ENCODE data around the gene RBM44.
A peak's percentile ranks its signal among the peaks of the same experiment; 100 is the strongest.

RBM44 gene

DNA sequence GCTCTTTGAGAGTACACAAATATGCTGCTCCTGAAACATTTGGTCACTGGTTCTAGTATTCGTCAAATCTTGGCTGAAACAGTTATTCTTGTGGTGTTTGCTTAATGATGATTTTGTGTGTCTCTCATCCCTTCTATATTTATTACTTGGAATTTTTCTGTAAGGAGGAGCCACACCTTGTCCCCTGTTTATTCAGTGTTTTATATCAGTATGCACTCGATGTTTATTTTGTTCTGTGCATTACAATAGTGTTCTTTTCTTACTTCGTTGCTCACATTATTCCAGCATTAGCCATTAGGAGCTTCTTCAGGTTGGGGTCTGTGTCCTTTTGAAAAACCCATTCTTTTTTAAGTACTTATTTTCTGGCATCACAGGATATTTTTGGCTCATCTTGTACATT, 55.7 kb downstream of the RBM44 start:
- in situ Hi-C loops (cut with MboI; ENCODE audit: low sequenced_read_pairs): loop anchor here (10.0 kb wide), 1 partner anchor 411 kb away; no protein-coding TSS in a partner anchor
- DNase-seq (ENCODE audit: low spot score in 2 of 2): peak in 1 of 2 experiments; percentile 16
- Histone ChIP-seq H3K4me3 (no peak overlapping the region), H3K4me1 (peaks cover 20% of the 10 kb centered on the region), H3K27me3 (ENCODE audit: low read depth) (no peaks in the 10 kb centered on the region), H3K9me3 (no peaks in the 10 kb centered on the region), H3K36me3 (replicated peaks) (no peaks in the 10 kb centered on the region)

DNA sequence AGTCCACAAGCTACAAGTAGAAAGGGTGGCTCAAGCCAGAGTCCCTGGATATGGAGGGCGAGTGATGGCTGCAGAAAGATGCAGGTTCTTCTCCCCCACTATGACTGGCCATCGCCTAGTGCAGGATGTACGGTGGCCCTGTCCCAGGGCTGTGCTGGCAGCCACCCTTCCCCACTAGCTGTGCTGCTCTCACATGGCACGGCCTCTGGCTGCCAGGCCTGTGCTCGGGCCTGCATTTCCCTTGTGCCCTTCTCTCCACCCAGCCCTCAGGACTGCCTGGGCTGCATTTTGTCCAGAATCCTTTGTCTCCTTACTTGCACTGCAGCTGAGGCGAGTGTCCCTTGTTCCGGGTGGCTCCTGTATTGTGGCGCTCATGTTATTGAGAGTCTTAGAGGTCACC, 59.2 kb downstream of the RBM44 start:
- no peaks in the 10 kb centered on the region for H3K36me3 ChIP-seq (replicated peaks)

DNA sequence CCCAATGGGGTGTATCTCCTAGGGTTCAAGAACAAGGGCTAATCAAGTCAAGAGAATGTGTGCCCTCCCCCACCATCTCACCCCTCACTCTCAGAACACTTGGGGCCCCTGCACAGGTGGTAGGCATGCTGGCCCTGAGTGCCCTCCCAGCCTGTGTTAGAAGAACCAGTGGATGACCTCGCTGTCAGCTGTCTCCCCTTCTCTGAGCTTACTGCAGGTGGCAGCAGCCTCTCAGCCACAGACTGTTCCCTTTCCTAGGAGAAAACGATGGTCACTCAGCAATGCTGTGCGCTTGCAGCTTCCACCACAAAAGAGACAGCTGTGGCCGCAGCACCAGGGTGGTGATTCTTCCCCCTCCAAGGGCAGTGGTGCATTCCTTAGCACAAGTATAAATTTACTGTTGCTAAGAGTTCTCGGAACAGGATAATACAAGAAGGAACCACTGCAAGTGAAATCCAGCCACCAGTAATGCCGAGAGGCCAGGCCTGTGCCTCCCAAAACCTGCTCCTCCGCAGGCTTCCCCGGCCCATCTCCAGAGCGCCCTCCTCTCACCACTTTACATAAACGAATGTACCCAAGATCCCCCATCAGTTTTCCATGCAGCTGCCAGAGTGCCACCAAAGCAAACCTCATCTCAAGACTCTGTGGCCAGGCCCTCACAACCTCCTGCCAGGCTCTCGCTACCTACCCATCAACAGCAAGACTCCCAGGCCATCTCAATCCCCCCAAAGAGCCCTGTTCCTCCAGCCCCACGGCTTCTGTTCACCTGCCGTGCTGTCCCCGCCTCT, 59.9 kb downstream of the RBM44 start:
- H3K27me3 ChIP-seq (ENCODE audit: low read depth): no peaks in the 10 kb centered on the region
- peak; percentile 74 to 81 for DNase-seq (ENCODE audit: low spot score in 2 of 2)
- peak overlapping the region; percentile 42 for H3K4me3 ChIP-seq
- in situ Hi-C loops (cut with MboI; ENCODE audit: low sequenced_read_pairs): loop anchor here (10.0 kb wide), 1 partner anchor 406 kb away; no protein-coding TSS in a partner anchor
- no peaks in the 10 kb centered on the region for H3K36me3 ChIP-seq (replicated peaks)
- H3K9me3 ChIP-seq: no peaks in the 10 kb centered on the region
- peaks cover 33% of the 10 kb centered on the region for H3K4me1 ChIP-seq

More for the DNA sequence above, 59.2 kb downstream of the RBM44 start:
- in situ Hi-C loops (cut with MboI; ENCODE audit: low sequenced_read_pairs): loop anchor here (10.0 kb wide), 1 partner anchor 407 kb away; no protein-coding TSS in a partner anchor
- Histone ChIP-seq H3K4me1 (peaks cover 33% of the 10 kb centered on the region), H3K9me3 (no peaks in the 10 kb centered on the region), H3K4me3 (no peak overlapping the region), H3K27me3 (ENCODE audit: low read depth) (no peaks in the 10 kb centered on the region)
- no peak for DNase-seq (ENCODE audit: low spot score in 2 of 2)

DNA sequence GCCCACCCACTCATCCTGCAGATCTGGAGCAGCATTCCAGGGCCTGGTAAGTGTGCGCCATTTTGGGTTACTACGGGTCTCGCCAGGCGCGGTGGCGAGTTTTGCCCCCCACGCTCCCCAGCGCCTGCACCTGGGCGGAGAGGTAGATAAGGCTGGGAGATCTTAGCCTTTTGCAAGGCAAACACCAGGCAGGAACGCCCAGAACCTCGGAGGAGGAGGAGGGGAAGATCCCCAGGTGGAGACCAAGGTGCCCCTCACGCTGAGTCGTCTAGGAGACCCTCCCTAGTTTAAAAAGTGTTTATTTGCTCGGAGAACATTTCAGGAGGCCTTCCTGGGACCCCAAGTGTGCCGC, 60.5 kb downstream of the RBM44 start:
- no peaks in the 10 kb centered on the region for H3K9me3 ChIP-seq
- no peaks in the 10 kb centered on the region for H3K27me3 ChIP-seq (ENCODE audit: low read depth)
- H3K4me3 ChIP-seq: peak overlapping the region; percentile 42
- in situ Hi-C loops (cut with MboI; ENCODE audit: low sequenced_read_pairs): loop anchor here (10.0 kb wide), 1 partner anchor 406 kb away; no protein-coding TSS in a partner anchor
- no peaks in the 10 kb centered on the region for H3K36me3 ChIP-seq (replicated peaks)
- DNase-seq (ENCODE audit: low spot score in 2 of 2): no peak
- peaks cover 32% of the 10 kb centered on the region for H3K4me1 ChIP-seq

DNA sequence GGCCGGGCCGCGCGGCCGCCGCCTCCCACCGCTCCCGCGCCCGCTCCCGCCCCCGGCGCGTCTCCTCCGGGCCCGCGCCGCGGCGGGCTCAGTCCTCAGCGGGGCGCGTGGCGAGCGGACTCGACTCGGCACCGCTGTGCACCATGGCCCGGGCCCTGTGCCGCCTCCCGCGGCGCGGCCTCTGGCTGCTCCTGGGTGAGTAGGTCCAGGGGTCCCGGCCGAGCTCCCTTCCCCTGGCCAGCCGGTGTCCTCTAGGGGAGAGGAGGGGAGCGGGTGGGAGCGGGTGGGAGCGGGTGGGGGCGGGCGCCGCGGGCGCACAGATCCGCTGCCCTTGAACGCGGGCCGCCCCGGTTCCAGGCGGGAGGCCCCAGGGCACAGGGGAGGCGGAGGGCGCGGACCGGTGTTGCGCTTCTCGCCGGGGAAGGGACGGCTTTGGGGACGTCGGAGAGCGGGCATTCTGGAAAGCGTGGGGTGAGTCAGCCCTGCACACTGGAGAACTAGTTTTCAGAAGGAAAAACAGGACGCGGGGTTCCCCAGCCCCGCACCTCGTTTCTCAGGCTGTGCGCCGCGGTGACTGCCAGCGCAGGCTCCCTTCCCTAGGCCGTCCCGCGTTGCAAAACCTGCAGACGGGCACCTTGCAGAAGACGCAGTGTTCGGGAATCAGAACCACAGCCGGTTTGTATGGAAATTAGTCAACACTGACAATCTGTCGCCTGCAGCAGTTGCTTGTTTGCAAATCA, 61.1 kb downstream of the RBM44 start, which contains the start of gene RAMP1:
Gene RAMP1, plus strand, starts transcription at position 91 of the 740 bp plus-strand sequence. Its CDS starts 53 bp downstream, at position 144.
- no peaks in the 10 kb centered on the region for H3K27me3 ChIP-seq (ENCODE audit: low read depth)
- no peaks in the 10 kb centered on the region for H3K36me3 ChIP-seq (replicated peaks)
- peaks cover 26% of the 10 kb centered on the region for H3K4me1 ChIP-seq
- in situ Hi-C loops (cut with MboI; ENCODE audit: low sequenced_read_pairs): loop anchor here (10.0 kb wide), 1 partner anchor 405 kb away; no protein-coding TSS in a partner anchor
- peak within 1 kb of the TSS; percentile 42 for H3K4me3 ChIP-seq
- no peaks in the 10 kb centered on the region for H3K9me3 ChIP-seq
- peak in 1 of 2 experiments; percentile 59 for DNase-seq (ENCODE audit: low spot score in 2 of 2)

DNA sequence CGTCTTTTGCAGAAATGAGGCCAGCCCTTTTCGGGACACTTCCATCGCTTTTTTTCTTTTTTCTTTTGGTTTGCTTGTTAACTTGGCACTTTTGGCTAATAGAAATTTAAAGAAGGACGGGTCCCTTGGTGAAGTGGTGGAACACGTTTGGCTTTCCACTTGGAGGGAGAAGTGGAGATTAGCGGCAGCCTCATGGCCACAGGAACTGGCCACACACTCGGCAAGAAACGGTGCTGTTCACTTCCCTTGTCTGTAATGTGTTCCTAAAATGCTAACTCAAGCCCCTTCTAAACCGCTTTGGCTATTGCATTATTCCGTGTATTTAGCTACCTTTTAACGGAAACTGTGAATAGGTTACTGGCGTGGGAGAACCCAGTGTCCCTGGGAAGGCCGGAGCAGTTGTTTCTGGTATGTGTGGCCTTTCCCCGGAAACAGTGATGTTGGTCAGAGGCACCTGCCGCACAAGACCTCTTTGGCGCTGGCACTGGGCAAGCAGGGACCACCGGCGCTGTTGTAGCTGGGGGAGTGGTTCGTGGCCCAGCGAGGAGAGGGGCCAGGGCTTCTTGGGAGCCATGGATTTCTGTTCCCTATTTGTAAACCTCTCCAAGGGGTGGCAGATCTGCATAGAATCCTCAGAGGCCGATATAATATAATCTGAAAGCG, 61.8 kb downstream of the RBM44 start:
- H3K27me3 ChIP-seq (ENCODE audit: low read depth): no peaks in the 10 kb centered on the region
- DNase-seq (ENCODE audit: low spot score in 2 of 2): no peak
- in situ Hi-C loops (cut with MboI; ENCODE audit: low sequenced_read_pairs): no loop called here
- H3K4me3 ChIP-seq: peak overlapping the region; percentile 42
- no peaks in the 10 kb centered on the region for H3K36me3 ChIP-seq (replicated peaks)
- H3K9me3 ChIP-seq: no peaks in the 10 kb centered on the region
- H3K4me1 ChIP-seq: peaks cover 21% of the 10 kb centered on the region

DNA sequence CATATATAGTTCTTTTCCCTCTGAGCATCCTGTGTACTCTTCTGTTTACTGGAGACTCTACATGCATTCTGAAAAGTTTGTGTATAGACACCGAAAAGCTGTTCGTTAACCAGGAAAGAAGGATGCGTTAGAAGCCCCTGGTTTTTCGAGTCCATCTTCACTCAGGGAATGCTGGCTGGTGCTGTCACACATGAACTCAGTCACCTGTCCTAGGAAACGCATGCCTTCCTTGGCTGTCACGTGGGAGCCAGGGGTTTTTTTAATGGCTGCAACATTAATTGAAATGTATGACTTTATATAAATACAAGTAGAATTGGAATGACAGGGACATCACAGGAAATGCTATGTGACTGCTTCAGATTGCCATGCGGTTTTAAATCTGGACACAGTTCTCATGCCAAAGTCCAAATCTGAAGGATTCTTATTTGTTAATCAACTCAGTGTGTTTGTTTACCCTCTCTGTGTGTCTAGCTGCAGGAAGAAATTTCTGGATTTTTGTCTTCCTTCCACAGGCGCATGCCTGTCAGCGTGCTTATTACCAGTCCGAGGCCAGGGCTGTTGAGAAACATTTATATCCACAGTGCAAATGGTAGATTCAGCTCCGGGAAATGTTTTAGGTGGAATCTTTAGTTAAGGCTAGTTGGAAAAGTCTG, 63.4 kb downstream of the RBM44 start:
- H3K4me1 ChIP-seq: peaks cover 21% of the 10 kb centered on the region
- H3K36me3 ChIP-seq (replicated peaks): no peaks in the 10 kb centered on the region
- no peak for DNase-seq (ENCODE audit: low spot score in 2 of 2)
- no peaks in the 10 kb centered on the region for H3K27me3 ChIP-seq (ENCODE audit: low read depth)
- no peaks in the 10 kb centered on the region for H3K9me3 ChIP-seq
- no peak overlapping the region for H3K4me3 ChIP-seq
- in situ Hi-C loops (cut with MboI; ENCODE audit: low sequenced_read_pairs): no loop called here

DNA sequence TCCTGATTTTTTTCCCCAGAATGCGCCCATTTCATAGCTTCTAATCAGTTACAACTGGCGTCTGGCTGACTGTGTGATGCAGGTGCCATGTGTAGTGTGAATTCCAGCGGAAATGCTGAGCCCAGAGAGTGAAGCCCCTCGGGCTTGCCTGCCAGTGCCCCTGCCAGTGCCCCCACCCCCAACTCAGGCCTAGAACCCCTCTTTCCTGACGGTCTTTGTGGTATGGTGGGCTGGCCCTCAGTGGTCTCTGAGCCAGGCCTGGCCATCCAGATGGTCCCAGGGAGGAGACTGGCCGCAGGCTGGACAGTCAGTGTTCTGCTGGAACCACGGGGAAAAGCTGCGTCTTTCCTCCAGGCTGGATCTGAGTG, 63.9 kb downstream of the RBM44 start:
- in situ Hi-C loops (cut with MboI; ENCODE audit: low sequenced_read_pairs): no loop called here
- no peaks in the 10 kb centered on the region for H3K9me3 ChIP-seq
- no peak for DNase-seq (ENCODE audit: low spot score in 2 of 2)
- H3K36me3 ChIP-seq (replicated peaks): no peaks in the 10 kb centered on the region
- H3K4me1 ChIP-seq: peaks cover 21% of the 10 kb centered on the region
- no peaks in the 10 kb centered on the region for H3K27me3 ChIP-seq (ENCODE audit: low read depth)
- H3K4me3 ChIP-seq: no peak overlapping the region

DNA sequence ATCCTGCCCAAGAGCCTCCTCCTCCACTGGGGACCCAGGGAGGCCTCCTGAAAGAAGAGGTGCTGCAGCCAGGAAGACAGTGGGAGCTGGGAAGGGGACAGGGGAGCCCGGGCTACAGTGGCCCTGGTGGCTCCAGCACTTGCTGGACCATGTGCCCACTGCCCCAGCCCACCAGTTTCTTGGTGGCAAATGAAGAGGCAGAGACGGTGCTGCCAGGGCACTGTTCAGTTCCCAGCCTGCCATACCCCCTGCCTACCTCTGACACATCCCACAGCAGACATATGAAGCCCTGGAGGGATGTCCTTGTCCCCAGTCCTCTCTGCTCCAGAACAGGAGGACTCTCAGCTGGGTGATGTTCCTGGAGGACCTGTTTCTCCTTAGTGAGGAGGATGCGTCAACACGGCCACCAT, 64.5 kb downstream of the RBM44 start:
- Histone ChIP-seq H3K9me3 (no peaks in the 10 kb centered on the region), H3K27me3 (ENCODE audit: low read depth) (no peaks in the 10 kb centered on the region), H3K4me3 (no peak overlapping the region), H3K4me1 (peaks cover 21% of the 10 kb centered on the region), H3K36me3 (replicated peaks) (no peaks in the 10 kb centered on the region)
- in situ Hi-C loops (cut with MboI; ENCODE audit: low sequenced_read_pairs): no loop called here
- no peak for DNase-seq (ENCODE audit: low spot score in 2 of 2)

DNA sequence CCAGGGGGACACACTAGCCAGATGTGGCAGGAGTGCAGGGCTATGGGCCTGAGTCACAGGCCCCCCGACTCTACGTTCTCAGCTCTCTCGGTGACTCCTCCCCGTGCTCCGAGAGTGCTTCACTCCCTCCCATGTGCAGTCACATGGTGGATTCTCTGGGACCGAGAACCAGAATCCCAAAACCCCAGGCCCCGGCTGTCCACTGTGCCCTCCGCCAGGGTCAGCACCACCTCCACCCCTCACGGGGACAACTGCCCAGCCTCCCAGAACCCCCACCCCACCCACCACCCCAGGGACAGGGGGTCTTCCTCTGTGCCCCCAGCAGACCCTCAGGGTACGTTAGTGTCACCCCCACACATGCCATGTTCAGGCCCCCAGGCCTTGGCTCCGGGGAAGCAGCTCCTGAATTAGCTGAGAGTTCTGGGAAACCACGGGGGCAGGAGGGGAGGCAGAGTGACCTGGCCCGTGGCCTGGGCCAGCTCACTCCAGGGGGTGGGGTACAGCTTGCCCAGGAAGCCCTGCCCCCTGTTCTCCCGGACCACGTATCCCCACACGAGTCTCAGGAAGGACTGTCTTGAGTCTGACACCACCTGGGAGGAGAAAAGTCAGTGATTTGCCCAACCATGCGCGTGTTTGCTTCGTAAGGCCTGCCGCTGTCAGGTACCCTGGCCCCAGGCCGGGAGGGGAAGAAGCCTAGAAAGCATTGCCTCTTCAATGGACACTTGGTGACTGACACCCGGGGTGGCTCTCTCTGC, 65.3 kb downstream of the RBM44 start:
- Histone ChIP-seq H3K27me3 (ENCODE audit: low read depth) (no peaks in the 10 kb centered on the region), H3K9me3 (no peaks in the 10 kb centered on the region), H3K36me3 (replicated peaks) (no peaks in the 10 kb centered on the region), H3K4me1 (peaks cover 16% of the 10 kb centered on the region), H3K4me3 (no peak overlapping the region)
- no peak for DNase-seq (ENCODE audit: low spot score in 2 of 2)
- in situ Hi-C loops (cut with MboI; ENCODE audit: low sequenced_read_pairs): no loop called here

DNA sequence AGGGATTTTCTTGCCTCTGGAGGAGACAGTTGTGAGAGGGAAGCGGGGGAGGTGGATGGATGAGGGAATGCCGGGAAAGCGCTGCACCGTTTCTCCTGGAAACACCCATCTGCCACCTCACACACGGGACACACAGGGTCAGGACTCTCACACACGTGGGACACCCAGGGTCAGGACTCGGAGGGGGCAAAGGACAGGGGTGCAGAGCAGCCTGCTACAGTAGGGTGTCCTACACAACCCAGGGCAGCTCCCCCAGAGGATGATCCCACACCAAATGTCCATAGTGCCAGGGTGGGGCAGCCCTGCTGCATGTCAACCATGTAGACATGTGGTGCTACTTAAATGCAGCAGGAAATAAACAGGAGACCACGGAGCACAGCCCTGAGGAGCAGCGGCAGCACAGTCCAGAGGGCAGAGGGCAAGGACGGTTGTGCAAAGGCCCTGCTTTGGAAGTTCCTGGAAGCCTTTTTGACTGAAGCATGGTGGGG, 65.9 kb downstream of the RBM44 start:
- no peak for DNase-seq (ENCODE audit: low spot score in 2 of 2)
- Histone ChIP-seq H3K27me3 (ENCODE audit: low read depth) (no peaks in the 10 kb centered on the region), H3K36me3 (replicated peaks) (no peaks in the 10 kb centered on the region), H3K4me1 (peaks cover 13% of the 10 kb centered on the region), H3K4me3 (no peak overlapping the region), H3K9me3 (no peaks in the 10 kb centered on the region)
- in situ Hi-C loops (cut with MboI; ENCODE audit: low sequenced_read_pairs): no loop called here

DNA sequence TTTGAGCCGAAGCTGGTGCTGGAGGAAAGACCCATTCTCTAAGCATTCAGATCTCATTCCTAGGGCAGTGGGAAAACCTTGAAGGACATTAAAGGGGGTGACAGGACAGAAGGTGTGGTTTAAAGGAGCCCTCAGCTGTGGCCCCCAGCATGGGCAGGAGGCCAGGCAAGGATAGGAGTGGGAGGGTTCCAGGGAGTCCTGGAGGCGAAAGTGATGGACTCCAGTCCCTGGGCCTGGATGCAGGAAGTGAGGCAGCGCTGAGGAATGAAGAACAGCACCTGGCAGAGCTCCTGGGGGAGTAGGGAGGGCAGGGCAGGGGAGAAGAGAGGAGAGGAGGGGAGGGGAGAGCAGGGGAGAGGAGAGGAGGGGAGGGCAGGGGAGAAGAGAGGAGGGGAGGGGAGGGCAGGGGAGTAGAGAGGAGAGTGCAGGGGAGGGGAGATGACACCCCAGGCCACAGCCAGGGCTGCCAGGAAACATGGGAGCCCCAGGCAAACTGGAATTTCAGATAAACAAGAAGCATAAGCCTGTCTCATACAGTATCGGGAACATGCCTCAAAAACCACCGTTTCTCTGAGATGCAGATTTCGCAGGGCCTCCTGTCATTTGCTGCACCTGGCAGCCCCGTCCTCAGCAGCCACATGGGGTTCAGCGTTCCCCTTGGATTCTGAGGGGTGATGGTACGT, 66.5 kb downstream of the RBM44 start:
- Histone ChIP-seq H3K4me3 (no peak overlapping the region), H3K36me3 (replicated peaks) (no peaks in the 10 kb centered on the region), H3K27me3 (ENCODE audit: low read depth) (no peaks in the 10 kb centered on the region), H3K4me1 (peaks cover 11% of the 10 kb centered on the region), H3K9me3 (no peaks in the 10 kb centered on the region)
- no peak for DNase-seq (ENCODE audit: low spot score in 2 of 2)
- in situ Hi-C loops (cut with MboI; ENCODE audit: low sequenced_read_pairs): no loop called here
